Stimulated activated CD8-positive, alpha-beta memory T cell treated with anti-CD3 and anti-CD28 coated beads, Interleukin-4, amount 100 ng/mL, for 48 hours (primary cell): ENCODE measurements around the gene RAPGEF4.

ENCODE experiments used
- DNase-seq: peaks from one replicate; pipeline ENCODE4 v3.0.0-alpha.2; 2020

RAPGEF4 gene

DNA sequence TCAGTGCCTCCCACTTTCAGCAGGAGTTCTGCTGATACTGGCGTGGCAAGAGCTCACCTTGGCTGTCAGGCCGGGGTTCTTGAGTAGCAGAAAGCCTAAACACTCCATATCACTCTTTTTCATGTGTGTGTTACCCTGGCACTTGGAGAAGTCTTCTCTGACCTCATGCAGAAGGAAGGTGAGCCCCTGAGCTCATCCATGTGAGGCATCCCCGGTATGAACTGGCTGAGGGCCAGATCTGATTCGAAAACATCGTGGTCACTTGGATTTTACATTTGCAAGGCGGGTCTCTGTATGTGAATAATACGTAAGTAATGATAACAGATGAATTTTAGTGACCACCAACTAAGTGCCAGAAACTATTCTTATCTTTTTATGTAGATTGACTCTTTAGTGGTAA lies 93.6 kb downstream of the RAPGEF4 start:
- no peak for DNase-seq

- no peak for DNase-seq
Observed at GRCh38 chr2:172830482-172830881, 94.8 kb downstream of the RAPGEF4 start.

DNA sequence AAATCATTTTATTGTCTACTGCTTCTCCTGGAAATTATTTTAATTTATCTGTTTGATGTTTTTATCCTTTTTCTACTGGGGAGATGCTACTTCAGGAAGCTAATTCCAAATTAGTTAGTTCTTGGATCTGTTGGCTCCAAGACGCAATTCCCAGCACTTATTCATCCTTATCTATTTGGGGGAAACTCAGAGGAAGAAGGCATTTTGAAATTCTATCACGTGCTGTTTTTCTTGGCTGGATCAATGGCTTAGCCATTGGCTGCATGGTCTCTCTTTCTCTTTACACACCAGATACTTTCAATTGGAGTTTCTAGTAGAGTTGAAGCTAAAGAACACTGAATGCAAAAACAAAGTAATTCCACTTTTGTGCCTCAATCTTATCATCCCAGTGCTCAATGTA lies 98.3 kb downstream of the RAPGEF4 start:
- no peak for DNase-seq

- no peak for DNase-seq
Observed at GRCh38 chr2:172834881-172835280, 99.2 kb downstream of the RAPGEF4 start.

DNA sequence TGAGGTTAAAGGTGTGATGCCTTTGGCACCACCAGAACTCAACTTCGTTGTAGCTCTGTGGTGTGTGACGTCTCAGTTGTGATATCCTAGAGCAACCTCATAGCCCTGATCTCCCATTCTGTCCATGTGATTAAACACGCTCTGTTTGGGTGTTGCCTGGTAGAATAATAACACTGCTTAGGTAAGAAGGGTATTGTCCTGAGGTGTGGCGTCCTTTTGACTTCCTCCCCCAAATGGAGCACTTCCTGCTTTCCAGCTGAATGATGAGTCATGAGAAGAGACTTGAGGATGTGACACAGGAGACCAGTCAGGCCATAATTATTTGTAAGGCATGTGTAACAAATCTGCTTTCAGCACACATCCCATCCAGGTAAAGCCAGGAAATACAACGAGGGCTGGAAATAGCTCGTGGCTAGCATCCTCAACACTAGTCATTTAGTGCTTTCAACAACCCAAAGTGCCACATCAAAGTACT lies 100.7 kb downstream of the RAPGEF4 start:
- no peak for DNase-seq

DNA sequence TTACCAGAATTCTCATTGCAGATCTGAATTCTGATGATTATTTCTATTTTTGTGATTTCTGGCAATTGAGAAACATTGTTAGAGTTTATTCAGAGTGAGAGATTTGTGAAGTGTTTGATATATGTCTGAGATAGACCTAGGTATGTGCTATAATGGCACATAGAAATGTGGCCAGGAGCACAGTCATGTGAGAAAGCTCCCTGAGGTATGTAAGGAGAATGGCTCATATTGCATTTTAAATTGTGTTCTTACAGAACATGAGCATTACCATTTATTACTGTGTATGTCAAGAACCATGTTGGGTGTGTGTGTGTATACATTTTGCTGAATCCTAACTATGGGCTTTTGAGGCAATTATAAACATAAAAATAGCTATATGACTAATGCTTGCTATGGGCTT lies 101.2 kb downstream of the RAPGEF4 start:
- DNase-seq = no peak

- no peak for DNase-seq
Observed at GRCh38 chr2:172839446-172839845, 103.8 kb downstream of the RAPGEF4 start.

DNA sequence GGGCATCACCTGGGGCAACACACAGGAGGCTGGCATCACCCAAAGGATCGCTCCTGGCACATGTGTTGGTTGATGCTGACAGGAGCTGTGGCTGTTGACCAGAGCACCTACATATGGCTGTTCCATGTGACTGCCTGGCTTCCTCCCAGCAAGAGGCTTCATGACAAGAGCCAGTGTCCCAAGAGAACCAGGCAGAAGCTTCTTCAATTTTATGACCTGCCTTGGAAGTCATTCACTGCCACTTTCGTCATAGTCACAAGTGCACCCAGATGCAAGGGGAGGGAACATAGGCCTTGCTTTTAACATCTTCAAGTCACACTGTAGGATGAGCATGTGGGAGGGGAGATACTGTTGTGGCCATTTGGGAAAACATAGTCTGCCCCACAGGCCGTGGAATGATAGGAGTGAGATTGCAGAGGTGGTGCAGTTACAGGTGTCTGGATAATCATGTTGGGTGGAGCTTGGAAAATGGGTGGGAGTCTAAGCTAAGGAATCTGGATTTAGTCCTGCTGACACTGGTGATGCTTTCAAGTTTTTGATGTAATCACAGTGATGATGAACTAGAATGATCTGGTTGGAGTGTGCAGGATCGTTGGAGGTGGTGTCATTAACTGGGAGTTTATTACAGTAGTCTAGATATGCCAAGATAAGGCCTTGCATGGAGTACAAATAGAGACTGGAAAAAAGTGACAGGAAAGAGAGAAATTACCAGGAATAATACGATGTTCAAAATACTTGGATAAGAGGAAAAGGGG lies 107.0 kb downstream of the RAPGEF4 start:
- DNase-seq = no peak

GRCh38 chr2:172843266-172843582 lies 107.6 kb downstream of the RAPGEF4 start:
- no peak for DNase-seq

DNA sequence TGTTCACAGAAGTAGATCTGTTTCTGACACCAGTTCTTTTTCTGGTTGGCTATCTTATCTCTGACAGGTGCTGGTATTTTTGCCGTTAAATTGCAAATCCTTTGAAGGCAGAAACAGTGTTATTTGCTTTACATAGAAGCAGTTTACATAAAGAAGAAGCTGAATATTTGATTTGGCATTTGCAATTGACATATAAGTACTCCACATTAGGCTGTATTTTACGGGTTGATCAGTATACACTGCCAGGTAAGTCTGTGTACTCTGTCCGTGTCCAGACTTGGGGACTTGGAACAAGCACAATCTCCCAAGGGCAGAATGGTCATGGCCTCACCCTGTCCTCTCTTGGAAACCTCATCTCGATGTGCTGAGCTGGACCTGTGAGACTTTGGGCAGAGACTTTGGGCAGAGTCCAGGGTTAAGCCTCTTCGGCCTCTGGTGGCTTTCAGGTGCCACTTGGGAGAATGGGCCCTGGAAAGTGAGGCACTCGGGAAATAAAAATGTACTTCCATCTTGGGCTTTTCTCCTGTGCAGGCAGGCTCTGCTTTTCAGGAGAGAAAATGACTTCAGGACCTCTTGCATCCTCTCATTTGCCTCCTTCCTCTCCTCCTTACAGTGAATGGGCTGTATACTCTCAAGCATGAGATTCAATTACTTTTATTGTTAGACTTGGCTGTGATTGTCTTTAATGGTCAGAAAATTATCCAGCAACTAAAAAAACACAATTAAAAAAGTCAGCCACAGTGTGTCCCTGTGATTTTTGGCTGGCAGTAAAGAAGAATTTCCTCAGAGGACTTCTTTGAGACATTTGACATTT lies 108.5 kb downstream of the RAPGEF4 start:
- DNase-seq = no peak

DNA sequence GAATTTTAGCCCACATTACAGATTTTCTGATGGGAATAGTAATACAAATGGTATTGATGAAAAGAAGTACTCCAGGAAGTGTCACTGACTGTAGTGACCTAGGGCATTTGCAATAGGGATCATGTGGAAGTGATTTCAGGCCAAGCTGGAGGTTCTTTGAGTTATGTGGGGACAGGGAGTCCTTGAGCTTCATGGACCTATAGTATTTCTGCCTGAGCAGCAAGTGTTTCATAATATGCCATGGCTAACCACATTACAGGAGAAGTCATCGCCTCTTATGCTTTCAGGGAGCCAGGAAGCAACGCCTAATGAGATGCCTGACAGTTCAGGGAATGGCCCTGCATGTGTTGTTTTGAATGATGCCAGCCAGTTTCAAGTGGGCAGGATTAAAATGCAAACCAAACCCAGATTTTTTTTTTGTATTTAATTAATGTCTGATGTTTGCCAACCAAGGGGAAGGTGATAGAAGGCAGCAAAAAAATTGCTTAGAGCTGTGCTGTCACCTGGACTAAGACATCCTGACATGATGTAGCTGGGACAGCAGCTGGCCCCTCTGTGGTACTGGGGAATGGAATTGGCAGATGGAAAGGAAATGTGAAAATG lies 109.5 kb downstream of the RAPGEF4 start:
- DNase-seq = no peak

DNA sequence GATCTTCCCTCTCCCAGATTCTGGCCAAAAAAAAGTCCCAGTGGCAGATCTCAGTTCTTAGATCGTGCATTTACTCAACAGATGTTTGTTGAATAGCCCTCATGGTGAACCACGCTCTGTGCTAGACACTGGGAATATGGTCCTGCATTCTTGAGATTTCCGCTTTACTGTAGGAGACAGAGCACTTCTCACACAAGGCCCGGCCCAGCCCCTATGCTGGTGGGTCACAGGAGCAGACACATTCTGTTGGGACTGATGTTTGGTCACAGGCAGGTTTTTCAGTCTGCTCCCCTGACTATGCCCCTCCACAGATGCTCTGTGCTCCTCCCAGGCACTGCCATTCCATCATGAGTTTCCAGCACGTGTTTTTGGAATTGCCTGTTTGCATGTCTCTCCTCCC lies 110.9 kb downstream of the RAPGEF4 start:
- DNase-seq = no peak

DNA sequence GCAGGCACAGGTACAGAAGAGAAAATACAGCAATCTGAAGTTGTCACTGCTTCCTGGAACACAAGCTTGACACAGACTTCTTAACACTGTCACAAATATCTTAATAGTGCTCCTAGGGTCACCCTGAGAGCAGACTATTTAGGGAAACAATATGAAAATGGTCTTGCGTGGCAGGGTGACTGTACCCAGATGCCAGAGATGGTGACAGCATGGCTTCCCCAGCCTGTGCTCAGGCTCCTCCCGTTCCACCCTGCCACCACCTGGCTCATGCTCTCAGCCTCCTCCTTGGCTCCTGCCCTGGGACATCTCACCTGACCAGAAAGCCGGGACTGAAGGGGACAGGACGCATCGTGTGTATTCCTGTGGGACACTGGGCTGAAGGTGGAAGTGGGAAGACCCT lies 111.5 kb downstream of the RAPGEF4 start:
- DNase-seq = no peak

DNA sequence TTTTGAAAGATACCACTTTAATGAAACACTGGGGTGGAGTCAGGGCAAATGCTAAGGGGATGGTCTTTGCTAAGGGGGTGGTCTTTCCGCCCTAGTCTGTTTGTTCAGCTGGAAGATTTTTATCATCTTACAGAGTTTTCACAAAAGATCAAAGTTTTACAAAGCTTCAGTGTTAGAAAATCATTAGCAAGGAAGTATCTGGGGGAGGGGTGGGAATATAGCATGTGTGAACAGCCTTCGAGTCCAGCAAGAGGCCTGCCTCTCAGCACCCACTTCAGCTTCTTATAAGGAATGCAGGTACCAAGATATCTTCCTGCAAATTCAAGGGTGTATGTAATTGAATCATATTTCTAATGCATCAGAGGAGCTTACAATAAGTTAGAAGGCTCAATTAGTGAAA lies 112.9 kb downstream of the RAPGEF4 start:
- no peak for DNase-seq

DNA sequence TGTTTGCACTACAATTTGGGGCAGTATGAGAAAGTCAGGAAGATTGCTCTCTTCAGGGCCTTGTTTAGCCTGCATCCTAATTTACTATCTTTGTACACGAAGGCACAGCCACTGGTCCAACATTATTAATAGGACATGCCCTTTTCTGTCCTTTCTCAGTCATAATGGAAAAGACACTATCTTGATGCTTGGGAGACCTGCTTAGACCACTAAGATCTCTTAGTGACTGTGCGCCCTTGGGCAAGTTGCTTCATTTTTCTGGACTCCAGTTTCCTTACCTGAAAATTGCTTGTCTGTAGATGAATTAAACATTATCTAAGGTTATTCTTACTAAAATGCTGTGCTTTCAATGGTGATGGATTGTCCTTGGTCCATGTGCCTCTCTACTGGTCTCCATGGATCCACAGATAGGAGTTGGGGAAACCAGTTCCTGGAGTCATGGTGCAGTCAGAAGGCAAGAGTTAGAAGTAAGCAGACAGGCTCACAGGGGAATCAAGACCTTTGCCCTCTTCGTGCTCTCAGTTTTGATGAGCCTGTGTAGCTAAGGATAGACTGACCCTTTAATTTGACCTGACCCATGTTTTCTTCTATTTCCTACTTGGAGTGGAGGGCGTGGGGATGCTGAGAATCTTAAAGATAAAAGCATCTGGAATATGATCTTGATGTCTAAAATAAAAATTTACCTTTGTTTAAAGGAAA lies 114.0 kb downstream of the RAPGEF4 start:
- no peak for DNase-seq

GRCh38 chr2:172855588-172855987 lies 119.9 kb downstream of the RAPGEF4 start:
- DNase-seq = no peak

DNA sequence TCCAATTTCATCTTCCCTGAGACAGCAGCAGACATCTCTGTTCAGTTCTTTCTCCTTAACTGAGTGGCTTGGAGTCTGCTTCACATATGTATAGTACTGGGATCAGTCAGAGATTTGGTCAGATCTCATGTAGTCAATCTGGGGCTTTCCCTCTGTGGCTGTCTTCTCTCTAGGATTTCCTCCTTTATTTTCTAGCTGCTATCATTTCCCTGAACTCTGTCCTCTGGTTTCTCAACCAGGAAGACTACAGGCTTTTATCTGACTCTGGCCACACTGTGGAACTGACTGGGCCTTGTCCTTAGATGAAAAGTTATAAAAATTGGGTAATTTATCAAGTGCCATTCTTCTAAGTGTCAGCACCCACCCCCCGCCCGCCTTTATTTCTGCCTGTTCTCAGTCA lies 121.0 kb downstream of the RAPGEF4 start:
- no peak for DNase-seq

GRCh38 chr2:172858473-172858745 lies 122.8 kb downstream of the RAPGEF4 start:
- DNase-seq = no peak

- DNase-seq = no peak
Observed at GRCh38 chr2:172859581-172860335, 124.1 kb downstream of the RAPGEF4 start.

DNA sequence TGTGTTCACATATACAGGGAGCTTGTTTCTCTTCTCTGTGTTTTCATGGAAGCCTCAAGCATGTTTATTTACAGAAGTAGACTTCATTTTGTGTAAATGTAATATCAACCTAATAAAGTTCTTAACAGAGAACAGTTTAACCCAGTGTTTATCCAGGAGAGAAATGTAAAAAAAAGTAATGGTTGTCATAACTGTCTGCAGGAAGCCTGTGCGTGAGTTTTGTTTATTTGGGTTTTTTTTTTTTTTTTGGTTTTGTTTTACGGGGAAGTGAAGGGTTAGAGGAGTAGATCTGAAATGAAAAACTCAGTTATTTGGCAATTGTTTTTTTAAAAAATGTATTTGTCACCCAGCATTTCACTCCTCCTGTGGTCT lies 124.7 kb downstream of the RAPGEF4 start:
- no peak for DNase-seq

DNA sequence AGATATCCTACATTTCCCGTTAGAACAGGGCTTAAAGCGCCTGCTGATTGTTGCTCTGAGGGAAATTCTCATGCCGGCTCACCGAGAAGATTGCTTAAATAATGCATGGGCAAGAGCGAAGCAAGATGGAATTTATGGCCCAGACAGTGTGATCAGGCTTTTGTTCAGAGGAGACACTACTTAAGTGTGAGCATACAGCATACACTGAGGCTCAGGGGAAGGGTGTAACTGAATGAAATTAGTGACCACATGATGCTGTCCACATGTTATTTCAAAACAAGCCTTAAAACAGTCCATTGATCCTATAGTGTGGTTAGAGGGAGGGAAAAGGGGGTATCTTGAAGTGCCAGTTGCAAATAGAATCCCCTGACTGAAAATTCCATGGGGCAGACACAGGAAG lies 125.5 kb downstream of the RAPGEF4 start:
- DNase-seq = no peak

DNA sequence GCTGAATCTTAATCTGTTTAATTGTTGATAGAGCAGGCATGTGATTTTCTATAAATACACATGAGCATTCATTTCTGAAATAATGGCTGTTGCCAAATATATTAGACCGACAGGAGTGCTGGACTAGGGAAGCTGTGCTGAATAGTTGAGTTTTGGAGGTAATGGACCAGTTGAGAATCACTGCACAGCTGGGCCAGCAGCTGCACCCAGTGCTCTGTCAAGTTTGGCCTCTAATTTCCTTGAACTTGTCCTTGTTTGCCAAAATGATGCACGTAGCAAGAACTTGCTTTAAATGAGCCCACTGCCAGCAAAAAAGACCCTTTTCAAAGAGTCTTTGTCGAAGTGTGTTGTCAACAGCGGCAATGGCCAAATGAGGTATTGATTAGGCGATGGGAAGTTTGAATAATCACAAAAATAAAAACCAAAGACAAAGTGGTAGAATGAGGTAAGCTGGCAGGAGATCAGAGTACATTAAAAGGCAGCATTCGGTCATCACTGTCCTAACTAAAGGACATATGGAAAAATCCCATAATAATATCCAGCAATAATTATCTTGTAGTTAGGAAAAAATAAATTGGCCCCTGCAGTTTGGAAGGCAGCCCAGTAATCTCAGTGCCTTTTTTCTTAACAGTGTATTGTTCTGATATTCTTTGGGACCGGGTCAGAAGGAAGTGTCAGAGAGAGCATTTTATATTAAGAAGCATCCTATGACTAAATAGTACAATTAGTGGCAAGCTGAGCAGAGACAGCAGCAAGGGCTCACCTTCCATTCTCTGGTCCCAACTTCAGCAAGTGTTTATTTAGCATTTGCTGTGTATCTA lies 126.2 kb downstream of the RAPGEF4 start:
- DNase-seq = no peak
